GM19238 (cell line): ENCODE measurements around the gene SEC11C.

Experiments
- DNase-seq: peaks from one replicate; pipeline ENCODE4 v3.0.0; 2011; ENCODE audit warnings: low spot score; ENCODE audit not compliant: insufficient read length

Gene SEC11C

GRCh38 chr18:59144483-59144882 is 4.8 kb downstream of the SEC11C start:
- DNase-seq, result no peak

GRCh38 chr18:59145055-59145454 is 5.4 kb downstream of the SEC11C start:
- DNase-seq, result no peak

DNA sequence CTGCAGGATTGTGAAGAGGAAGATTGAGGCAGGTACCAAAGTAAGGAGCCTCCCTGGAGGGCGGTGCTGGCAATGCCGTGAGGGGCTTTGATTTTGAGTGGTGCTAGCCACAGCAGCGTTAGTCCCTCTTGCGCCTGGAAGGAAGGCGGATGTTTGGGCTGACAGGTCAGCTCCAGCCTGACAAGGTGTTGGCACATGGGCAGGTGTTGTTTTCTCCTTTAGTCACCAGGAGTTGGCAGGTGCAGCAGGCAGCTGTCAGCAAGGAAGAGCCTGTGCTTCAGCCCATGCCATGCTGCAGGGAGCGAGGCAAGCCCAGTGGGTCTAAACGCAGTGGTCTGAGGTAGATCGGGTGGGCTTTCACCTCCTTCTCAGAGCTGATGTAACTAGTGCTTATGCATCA is 8.5 kb downstream of the SEC11C start:
- DNase-seq, result no peak

DNA sequence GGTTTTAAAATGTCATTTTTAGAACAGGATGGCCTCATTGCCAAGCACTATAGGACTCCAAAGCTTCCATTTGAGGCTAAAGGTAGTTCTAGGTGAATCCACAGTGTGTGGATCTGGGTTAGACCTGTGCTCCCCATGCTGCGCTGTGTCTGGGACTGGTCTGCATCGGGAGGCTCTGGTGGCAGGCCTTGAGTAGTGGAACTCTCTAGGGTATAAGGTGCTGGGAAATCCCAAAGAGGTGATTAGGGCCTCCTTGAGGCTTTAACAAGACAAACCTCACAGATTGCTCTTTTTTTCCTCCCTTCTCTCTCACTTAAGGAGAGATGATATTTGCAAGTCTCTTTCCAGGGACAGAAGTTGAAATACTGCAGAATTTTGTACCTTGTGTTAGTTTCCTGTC is 9.3 kb downstream of the SEC11C start:
- no peak for DNase-seq

- DNase-seq, result no peak
Measured at GRCh38 chr18:59149416-59149815, 9.7 kb downstream of the SEC11C start.

DNA sequence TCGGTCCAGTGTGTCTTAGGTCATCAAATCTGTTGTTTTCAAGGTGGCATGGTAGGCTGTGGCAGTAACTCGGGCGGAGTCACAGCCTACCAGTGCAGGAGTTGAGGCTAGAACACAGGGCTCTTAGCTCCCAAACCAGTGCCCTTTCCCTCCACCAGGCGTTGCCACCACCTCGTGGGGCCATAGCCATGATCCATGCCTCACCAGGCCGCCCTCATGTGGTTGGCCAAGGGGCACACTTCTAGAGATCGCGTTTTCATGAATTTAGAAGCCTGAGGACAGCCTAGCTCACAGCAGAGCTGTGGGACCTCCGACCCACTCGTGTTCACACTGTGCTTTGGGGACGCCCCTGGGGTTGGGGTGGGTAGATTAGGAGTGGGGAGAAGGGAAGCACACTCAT is 10.6 kb downstream of the SEC11C start:
- DNase-seq, result no peak

- no peak for DNase-seq
Measured at GRCh38 chr18:59155153-59155552, 15.5 kb downstream of the SEC11C start.

DNA sequence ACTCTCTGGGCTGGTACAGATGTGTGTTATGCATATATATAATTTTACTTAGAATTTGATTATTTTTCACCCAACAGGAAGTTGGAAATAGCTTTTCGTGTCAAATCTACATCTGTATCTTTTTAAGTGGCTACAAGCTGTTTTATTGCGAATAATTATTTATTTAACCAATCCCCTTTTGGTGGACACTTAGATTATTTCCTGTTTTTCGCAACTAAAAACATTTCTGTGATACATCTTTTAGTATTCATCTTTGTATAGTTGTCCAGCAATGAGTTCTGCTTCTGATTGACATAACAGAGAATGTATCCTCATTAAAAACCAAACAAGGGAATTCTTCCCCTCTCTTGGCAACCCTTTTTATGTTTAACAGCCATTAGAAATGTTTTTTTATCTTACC is 16.6 kb downstream of the SEC11C start:
- DNase-seq, result no peak

- DNase-seq, result no peak
Measured at GRCh38 chr18:59159265-59159664, 19.6 kb downstream of the SEC11C start.

DNA sequence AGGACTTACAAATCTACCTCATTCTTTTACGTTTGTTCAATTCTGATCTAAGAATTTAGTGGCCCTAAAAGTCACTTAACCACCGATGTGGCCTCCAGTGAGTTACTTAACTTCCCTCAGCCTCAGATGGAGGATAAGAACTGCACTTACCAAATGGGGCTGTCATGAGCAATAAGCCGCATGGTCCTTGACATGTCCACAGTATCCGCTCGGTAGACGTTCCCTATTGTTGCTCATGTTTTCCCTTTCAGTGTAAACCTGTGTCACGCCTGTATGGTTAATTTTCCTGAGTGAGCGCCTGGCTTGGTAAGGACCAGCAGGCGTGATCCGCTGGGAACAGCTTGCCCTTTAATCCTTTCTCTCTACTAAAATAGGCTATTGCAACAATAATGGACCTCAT is 20.3 kb downstream of the SEC11C start:
- no peak for DNase-seq

DNA sequence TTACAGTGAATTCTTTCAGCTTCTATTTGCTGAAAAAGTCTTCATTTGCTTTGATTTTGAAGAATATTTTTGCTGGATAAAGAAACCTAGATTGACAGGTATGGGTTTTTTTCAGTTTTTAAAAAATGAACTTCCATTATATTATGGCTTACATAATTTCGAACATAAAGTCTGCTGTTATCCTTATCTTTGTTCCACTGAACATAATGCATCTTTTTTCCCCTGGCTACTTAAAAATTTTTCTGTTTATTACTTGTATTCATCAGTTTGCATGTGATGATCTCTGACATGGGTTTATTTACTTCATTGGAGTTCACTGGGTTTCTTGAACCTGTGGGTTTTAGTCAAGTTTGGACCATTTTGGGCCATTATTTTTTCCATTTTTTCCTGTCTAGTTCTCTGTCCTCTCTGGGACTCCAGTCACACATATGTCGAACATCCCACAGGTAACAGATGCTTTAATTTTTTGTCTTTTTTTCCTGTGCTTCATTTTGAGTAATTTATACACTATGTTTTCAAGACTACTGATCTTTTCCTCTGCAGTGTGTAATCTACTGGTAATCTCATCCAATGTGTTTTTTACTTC is 33.1 kb downstream of the SEC11C start:
- no peak for DNase-seq

- DNase-seq, result no peak
Measured at GRCh38 chr18:59177485-59177884, 37.8 kb downstream of the SEC11C start.

DNA sequence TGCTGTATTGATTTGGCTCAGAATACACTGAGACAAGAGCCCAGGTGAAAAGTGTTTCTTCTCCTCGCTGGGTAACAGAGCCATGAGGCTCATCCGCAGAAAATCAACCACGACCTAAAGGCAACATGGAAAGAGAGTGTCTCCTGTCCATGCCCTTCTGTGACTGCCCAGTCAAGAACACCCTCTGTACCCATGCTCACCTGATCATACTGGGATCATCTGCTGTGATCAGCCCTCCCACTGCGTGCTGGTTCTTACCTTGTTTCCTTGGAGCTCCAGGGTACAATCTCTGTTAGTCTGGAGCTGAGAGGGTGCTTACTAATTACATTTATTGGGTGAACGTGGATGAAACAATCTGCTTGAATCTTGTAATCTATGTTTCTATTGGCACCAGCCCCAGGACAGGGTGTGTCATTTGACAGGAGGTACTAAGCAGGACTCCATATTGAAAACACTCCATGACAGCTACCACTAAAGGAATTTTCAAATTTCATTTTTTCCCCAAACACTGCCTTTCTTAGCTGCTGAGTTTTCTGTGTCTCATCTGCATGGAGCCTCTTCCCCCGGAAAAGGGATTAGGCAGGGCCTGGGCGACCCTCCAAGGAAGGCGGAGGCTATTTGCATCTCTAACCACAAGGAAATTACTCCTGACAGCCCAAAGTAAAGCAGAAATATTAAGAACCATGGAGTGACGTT is 40.6 kb downstream of the SEC11C start:
- DNase-seq, result no peak

GRCh38 chr18:59182673-59183072 is 43.0 kb downstream of the SEC11C start:
- no peak for DNase-seq

DNA sequence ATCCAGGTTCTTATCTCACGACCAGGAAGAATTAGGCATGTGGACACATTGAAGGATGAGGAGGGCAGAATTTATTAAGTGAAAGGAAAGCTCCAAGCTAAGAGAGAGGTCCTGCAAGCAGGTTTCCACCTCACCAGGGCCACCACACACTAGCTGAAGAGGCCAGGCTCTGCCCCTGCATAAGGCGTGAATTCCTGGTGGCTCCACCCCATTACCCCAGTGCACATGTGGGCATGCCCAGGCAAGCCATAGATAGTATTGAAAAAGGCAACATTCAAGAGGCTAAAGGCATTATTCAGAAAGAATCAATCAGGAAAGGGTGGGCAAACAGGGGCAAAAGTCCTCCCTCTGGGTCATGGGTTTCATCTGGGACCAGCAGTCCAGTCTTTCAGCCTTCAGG is 49.3 kb downstream of the SEC11C start:
- no peak for DNase-seq

GRCh38 chr18:59189746-59190145 is 50.1 kb downstream of the SEC11C start:
- no peak for DNase-seq

DNA sequence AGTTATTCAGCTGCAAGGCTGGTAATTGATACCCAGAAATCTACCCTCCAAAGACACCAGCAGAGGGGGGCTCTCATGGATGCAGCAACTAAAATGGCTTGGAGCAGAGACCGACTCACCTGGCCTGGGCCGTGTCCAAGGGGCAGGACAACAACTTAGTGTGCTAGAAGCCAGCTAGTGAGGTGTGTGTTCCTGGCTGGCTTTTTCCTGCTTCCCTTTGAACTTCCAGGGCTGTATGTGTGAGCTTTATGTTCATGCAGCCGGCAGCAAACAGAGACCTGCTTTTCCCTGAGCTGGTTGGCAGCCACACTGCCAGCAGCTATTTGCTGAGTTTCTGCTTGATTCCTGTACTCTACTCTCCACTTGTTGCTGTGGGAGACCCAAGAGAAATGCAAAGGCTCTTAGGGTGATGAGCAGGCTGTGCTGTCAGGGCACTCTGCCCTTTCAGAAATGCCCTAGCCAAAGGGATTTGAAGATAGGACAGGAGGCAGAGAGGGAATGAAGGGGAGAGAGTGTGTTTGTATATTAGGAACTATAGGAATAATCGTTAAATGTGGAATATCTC is 56.6 kb downstream of the SEC11C start:
- DNase-seq, result no peak

GRCh38 chr18:59197636-59198035 is 58.0 kb downstream of the SEC11C start:
- no peak for DNase-seq

GRCh38 chr18:59198215-59198614 is 58.5 kb downstream of the SEC11C start:
- DNase-seq, result no peak

DNA sequence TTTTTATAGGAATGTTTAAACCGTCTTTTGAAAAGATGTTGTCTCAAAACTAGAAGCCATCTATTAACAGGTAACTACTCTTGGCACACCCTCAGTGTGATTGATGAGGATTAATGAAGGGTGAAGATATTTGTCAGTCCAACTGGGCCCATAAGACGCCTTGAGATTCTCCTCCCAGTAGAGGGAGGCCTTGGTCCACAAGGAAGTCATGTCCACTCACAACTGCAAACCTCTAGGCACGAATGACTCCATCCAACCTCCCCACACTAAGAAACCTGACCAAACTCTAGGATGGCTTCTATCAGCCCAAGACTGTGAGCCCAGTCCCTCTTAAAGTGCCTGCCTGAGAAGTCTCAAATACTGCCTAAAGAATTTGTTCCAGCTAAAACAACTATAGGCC is 61.1 kb downstream of the SEC11C start:
- no peak for DNase-seq

GRCh38 chr18:59202258-59202820 is 62.7 kb downstream of the SEC11C start:
- DNase-seq, result no peak

DNA sequence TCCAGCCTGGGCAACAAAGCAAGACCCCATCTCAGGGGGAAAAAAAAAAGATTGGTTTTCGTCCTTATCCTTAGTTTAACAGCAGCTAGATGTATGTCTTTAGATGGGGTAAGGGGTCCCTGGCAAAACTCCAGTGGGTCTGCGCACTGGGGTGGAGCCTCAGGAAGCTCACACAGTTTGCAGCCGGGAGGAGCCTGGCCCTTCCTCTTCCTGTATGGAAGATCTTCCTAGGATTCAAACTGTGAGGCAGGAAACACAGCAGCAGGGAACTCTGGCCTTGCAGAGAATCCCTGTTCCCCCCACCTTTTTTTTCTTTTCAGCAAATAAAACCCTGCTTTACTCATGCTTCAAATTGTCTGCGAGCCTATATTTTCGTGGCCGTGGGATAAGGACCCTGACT is 67.8 kb downstream of the SEC11C start:
- no peak for DNase-seq
